HG02763 (cell line): Measurements from ENCODE around the gene ANKLE2.
A peak's percentile ranks its signal among the peaks of the same experiment; 100 is the strongest.
"Not testable (repeated sequence)": the region's sequence is repeated elsewhere in the genome, so short reads cannot be mapped to it uniquely, and the experiment has no call there.

ENCODE experiments used
- ATAC-seq: cut with Tn5 transposase; IDR thresholded peaks from one replicate; pipeline ENCODE4 v1.9.1; 2021; ENCODE audit warnings: mild to moderate bottlenecking, moderate library complexity; ENCODE audit not compliant: unreplicated experiment

The ANKLE2 gene

GRCh38 chr12:132777614-132778013 lies 16.0 kb upstream of the ANKLE2 start:
- ATAC-seq = no peak

GRCh38 chr12:132776816-132777568 lies 15.4 kb upstream of the ANKLE2 start:
- no peak for ATAC-seq

- ATAC-seq = not testable (repeated sequence)
Measured at GRCh38 chr12:132776230-132776625, 14.6 kb upstream of the ANKLE2 start.

- no peak for ATAC-seq
Measured at GRCh38 chr12:132775502-132776229, 14.0 kb upstream of the ANKLE2 start.

GRCh38 chr12:132774646-132775275 lies 13.1 kb upstream of the ANKLE2 start:
- no peak for ATAC-seq

DNA sequence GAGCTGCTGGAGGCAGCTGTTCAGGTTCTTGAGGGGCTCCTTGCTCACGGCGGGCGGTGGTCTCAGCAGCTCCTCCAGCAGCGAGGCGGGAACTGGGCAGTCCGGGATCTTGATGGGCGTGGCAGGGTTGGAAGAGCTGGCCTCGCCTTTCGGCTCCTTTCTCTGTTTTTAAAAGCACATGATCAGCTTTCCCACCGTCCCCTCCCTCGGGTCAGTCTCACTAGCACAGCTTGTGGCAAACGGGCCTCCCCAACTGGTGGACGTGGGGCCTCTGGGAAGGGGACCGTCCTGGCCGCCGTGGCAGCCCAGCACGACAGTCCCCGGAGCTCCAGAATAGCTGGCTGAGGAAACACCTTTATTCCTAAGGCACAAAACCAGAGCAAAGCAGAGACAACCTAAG lies 12.5 kb upstream of the ANKLE2 start:
- ATAC-seq = no peak

- ATAC-seq = no peak
Measured at GRCh38 chr12:132773077-132773955, 11.7 kb upstream of the ANKLE2 start.

GRCh38 chr12:132772606-132773005 lies 11.0 kb upstream of the ANKLE2 start:
- ATAC-seq = peak; percentile 37

DNA sequence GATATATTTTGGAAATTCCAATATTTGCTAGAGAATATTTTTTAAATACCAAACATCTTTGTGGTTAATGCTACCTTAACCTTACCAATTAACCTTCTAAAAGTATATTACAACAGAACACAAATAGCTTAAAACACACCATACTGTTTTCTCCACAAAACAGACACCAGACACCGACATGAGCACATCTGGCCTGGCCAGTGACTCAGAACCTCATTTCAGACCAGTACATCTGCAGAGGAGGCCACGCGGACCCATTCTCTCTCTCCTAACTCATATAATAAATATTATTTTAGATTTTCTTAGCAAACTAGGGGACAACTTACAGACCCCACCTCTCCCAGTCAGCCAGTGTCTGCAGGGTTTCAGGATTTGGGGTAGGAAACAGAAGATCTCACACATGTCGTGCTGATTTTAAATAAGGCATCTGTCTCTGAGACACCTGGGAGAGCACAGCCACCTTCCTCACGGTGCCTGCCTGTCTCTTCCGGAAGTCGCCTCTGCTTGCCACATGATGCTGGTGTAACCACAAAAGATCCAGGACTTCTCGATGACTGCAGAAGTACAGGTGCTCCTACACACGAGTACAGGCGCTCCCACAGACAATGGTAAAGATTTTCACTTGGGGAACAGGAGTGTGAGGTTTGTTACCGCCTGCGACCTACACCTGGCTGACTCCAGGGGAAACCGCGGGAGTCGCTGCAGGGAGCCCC lies 9.7 kb upstream of the ANKLE2 start:
- ATAC-seq = peak; percentile 49

- no peak for ATAC-seq
Measured at GRCh38 chr12:132766380-132767085, 4.9 kb upstream of the ANKLE2 start.

- no peak for ATAC-seq
Measured at GRCh38 chr12:132765361-132765760, 3.7 kb upstream of the ANKLE2 start.

- no peak for ATAC-seq
Measured at GRCh38 chr12:132764231-132764630, 2.6 kb upstream of the ANKLE2 start.

DNA sequence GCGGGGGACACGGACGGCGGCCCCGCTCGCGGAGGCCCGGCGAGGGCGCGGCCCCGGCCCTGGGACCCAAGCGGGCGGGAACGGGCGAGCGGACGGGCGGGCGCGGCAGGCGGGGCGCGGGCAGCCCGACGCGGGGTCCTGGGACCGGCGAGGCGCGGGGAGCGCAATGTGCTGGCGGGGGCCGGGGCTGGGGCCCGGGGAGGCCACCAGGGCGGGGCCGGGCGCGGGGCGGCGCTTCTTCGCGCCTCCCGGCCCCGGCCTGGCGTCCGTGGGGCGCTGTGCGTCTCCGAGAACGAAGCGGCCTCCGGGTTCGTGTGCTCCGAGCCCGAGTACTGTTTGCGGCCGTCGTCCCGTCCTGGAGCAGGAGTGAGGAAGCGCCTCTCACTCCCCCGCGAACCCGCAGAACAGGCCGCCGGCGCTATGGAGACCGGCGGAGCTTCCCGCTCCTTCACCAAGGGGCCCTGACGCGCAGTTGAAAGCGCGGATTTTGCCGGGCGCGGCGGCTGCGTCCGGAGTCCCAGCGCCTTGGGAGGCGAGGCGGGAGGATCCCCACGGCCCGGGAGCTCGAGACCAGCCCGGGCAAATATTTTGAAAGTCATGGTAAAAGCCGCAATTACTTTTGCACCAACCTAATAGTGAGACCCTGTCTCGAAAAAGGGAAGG lies 420 bp upstream of the ANKLE2 start:
- peak; percentile 76 for ATAC-seq

GRCh38 chr12:132759359-132759758 lies 2.3 kb downstream of the ANKLE2 start:
- ATAC-seq = no peak

DNA sequence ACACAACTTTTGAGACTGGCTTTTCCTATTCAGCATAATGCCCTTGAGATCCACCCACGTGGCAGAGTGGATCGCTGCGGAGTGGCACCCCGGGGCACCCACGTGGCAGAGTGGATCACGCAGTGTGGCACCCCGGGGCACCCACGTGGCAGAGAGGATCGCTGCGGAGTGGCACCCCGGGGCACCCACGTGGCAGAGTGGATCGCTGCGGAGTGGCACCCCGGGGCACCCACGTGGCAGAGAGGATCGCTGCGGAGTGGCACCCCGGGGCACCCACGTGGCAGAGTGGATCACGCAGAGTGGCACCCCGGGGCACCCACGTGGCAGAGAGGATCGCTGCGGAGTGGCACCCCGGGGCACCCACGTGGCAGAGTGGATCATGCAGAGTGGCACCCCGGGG lies 2.8 kb downstream of the ANKLE2 start:
- ATAC-seq = not testable (repeated sequence)

DNA sequence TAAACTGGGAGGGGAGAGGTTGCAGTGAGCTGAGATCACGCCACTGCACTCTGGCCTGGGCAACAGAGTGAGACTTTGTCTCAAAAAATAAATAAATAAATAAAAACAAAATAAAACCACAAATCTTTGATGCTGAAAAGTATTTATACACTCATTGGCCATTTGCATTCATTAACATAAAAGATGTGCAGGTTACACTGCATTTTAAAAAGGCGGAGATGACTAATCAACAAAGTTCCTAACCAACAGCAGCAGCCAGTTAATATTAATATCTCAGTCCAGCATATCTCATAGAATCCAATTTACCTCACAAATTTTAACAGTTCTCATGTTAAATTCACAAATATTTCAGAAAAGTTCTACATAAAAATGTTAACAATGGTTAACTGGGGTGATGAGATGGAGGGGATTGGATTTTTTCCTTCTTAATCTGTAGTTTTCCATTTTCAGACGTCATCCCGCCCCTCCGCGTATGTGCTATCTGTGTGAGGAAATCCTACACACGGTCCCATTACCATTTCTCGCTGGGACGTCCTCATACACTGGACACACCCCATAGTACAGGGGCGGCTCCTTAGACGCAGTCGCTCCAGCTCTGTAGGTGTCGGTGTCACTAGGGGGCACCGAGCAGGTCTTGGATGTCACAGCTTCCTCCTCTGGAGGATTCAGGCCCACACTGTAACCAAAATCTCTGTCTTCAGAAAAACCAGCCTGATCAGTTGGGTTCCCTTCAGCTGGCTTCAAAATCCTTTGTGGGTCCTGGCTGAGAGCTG lies 7.3 kb downstream of the ANKLE2 start:
- no peak for ATAC-seq

- ATAC-seq = not testable (repeated sequence)
Measured at GRCh38 chr12:132753670-132754069, 8.0 kb downstream of the ANKLE2 start.

DNA sequence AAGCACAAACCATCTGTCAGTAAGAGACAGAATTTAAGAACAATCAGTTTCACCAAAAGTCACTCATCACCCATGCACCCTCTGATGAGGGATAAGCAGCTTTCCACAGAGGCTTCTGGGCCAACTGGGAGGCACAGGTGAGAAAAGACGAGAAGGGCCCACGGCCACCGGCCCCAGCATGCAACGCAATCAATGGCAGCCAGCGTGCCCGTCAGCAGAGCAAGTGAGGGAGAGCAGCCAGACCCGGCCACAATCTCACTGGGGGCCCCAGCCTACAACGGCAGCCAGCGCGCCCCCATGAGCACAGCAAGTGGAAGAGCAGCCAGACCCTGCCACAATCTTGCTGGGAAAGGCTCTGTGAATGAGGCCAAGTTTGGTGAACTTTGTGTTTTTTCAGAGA lies 13.3 kb downstream of the ANKLE2 start:
- no peak for ATAC-seq
